Kidney (tissue), 14 donors: Measurements from ENCODE around the gene TRIO. TPM values are rescaled to one million over a fixed set of nuclear protein-coding genes. Genes with fewer than 3 reads are reported as not detected.

ENCODE experiments used
- DNase-seq, 5 donors: peaks; one replicate each; pipeline ENCODE4 v3.0.0-alpha.2; 2013 to 2020
- FAIRE-seq: peaks from 2 replicates; lab custom pipeline; 2012; peaks lifted over from hg19 to GRCh38; lab: Jason Lieb, UNC
- H3K27ac ChIP-seq, 2 donors: one replicate each; pipeline ENCODE4 v1.7.0; 2013; ENCODE audit warnings: low read depth in 2 of 2, low read length in 2 of 2, inconsistent platforms in 1 of 2
- H3K27me3 ChIP-seq: one replicate; pipeline ENCODE4 v1.7.1; 2013; ENCODE audit warnings: low read length, inconsistent platforms; ENCODE audit not compliant: control insufficient read depth, insufficient read depth
- H3K36me3 ChIP-seq, 3 donors: one replicate each; pipeline versions ENCODE4 v1.7.0 to v1.7.1; 2013; ENCODE audit warnings: low read length in 3 of 3, control low read depth in 1 of 3, inconsistent platforms in 1 of 3; ENCODE audit not compliant: insufficient read depth in 3 of 3, control insufficient read depth in 2 of 3
- H3K4me1 ChIP-seq, 3 donors: one replicate each; pipeline versions ENCODE4 v1.7.0 to v1.7.1; 2013; ENCODE audit warnings: low read length in 3 of 3, inconsistent platforms in 1 of 3, low read depth in 1 of 3; ENCODE audit not compliant: control insufficient read depth in 2 of 3, insufficient read depth in 2 of 3
- H3K4me3 ChIP-seq, 3 donors: one replicate each; pipeline versions ENCODE4 v1.7.0 to v1.8.1; 2013; ENCODE audit warnings: low read length in 3 of 3, control low read depth in 1 of 3, inconsistent platforms in 1 of 3
- H3K9ac ChIP-seq, 3 donors: one replicate each; pipeline versions ENCODE4 v1.7.0 to v1.7.1; 2013; ENCODE audit warnings: low read length in 3 of 3, control low read depth in 1 of 3, inconsistent platforms in 1 of 3
- H3K9me3 ChIP-seq, 3 donors: one replicate each; pipeline versions ENCODE4 v1.7.0 to v1.7.1; 2013; ENCODE audit warnings: low read length in 3 of 3, control low read depth in 1 of 3, inconsistent platforms in 1 of 3; ENCODE audit not compliant: control insufficient read depth in 2 of 3, insufficient read depth in 1 of 3
- intact Hi-C: fragments of 100-400 bp; cut with DNase I; formaldehyde crosslinking; loops from one replicate; pipeline ENCODE4 v1.11.1; 2022
- polyA plus RNA-seq: library from polyadenylated mRNA; stranded (reverse); fragments of 350-450 nt; fragmentation: Illumina TruSeq; extraction: RNeasy Lipid Tissue Mini Kit (QIAGEN cat#74804); gene quantifications from one replicate; pipeline ENCODE4 v1.2.3, GENCODE V29; 2014; ENCODE audit warnings: low read depth, low replicate concordance; ENCODE audit not compliant: insufficient read depth
- total RNA-seq: library from RNA; stranded (reverse); fragmentation: NEBNext Ultra II Directional; extraction: Animal tissue kit (Norgen Biotek cat#: 25700); gene quantifications from one replicate; pipeline ENCODE4 v1.2.1, GENCODE V29; 2021
- TF ChIP-seq, protein P1 (sequence below): IDR thresholded peaks from 3 replicates; pipeline ENCODE4 v1.5.1; 2012; ENCODE audit warnings: mild to moderate bottlenecking, moderate library complexity, borderline replicate concordance; ENCODE audit not compliant: insufficient read depth; ENCODE audit errors: extremely low read depth
- donor health status: control.
- donor health status: control.
- donor health status: control.
- donor health status: control.
- donor health status: control.
- donor health status: DM: yes; HTN: yes; CAD: no.
- donor health status: Normal renal cell carcinoma (clear cell type).

Gene TRIO
- total and polyA plus RNA-seq, 2 donors from 2014 or later = 9.5 to 149 TPM

DNA sequence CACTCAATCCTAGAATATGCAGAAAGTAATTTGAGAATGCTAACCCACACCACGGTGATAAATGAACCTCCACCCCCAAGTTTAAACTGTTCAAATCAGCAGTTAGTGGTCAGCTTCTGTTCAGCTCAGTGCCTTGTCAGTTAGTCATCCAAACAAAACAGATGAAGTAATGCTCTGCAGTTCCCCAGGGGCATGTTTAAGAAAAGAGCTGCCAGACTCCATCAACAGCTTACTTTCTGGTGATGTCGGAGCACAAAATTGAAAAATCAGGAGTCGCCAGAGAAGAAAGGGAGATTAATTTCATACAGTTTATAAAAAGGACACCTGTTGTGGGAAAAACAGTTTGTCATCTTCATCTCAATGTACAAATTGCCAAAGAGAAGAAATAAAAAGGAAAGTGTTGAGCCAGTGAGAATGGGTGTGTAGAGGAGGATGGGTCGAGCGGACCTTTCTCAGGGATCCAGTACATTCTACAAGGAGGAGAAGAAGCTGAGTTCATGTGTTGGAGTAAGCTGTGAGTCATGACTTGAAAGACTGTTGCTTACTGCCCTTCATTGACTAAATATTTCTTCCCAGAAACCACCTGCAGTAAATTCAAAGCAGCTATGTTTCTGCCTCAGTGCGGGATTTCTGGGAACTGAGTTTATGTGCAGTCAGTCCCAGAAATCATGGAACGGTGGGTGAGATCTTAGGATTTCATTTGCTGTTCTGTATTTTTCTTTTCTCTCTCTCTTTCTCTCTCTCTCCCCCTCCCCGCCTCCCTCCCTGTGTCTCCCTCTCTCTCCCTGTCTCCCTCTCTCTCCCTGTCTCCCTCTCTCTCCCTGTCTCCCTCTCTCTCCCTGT, 13.7 kb downstream of the TRIO start:
- H3K9me3 ChIP-seq = no peaks in the 10 kb centered on the region
- peaks cover 6 to 29% (median 16%) of the 10 kb centered on the region in 3 donors for H3K4me1 ChIP-seq
- DNase-seq (peak in 3 of 5 donors; percentile 5 to 74 (median 40)), FAIRE-seq (no peak)
- H3K27ac ChIP-seq = peak overlapping the region in 1 of 2 donors; percentile 44
- H3K9ac ChIP-seq = no peak overlapping the region
- TF ChIP-seq, protein P1, sequence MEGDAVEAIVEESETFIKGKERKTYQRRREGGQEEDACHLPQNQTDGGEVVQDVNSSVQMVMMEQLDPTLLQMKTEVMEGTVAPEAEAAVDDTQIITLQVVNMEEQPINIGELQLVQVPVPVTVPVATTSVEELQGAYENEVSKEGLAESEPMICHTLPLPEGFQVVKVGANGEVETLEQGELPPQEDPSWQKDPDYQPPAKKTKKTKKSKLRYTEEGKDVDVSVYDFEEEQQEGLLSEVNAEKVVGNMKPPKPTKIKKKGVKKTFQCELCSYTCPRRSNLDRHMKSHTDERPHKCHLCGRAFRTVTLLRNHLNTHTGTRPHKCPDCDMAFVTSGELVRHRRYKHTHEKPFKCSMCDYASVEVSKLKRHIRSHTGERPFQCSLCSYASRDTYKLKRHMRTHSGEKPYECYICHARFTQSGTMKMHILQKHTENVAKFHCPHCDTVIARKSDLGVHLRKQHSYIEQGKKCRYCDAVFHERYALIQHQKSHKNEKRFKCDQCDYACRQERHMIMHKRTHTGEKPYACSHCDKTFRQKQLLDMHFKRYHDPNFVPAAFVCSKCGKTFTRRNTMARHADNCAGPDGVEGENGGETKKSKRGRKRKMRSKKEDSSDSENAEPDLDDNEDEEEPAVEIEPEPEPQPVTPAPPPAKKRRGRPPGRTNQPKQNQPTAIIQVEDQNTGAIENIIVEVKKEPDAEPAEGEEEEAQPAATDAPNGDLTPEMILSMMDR = no peak
- no peaks in the 10 kb centered on the region for H3K36me3 ChIP-seq
- H3K4me3 ChIP-seq = no peak overlapping the region
- no peaks in the 10 kb centered on the region for H3K27me3 ChIP-seq
- intact Hi-C loops = no loop called here

DNA sequence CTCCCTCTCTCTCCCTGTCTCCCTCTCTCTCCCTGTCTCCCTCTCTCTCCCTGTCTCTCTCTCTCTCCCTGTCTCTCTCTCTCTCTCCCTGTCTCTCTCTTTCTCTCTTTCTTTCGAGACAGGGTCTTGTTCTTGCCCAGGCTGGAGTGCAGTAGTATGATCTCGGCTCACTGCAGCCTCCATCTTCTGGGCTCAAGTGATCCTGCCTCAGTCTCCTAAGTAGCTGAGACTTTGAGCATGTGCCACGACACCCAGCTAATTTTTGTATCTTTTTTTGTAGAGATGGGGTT, 14.3 kb downstream of the TRIO start:
- Histone ChIP-seq H3K4me3 (no peak overlapping the region), H3K36me3 (no peaks in the 10 kb centered on the region), H3K9me3 (no peaks in the 10 kb centered on the region), H3K9ac (no peak overlapping the region), H3K4me1 (peaks cover 6 to 29% (median 16%) of the 10 kb centered on the region in 3 donors), H3K27ac (no peak overlapping the region), H3K27me3 (no peaks in the 10 kb centered on the region)
- FAIRE-seq (no peak), DNase-seq (peak in 1 of 5 donors; percentile 1)
- TF ChIP-seq, protein P1 = no peak
- intact Hi-C loops = no loop called here

DNA sequence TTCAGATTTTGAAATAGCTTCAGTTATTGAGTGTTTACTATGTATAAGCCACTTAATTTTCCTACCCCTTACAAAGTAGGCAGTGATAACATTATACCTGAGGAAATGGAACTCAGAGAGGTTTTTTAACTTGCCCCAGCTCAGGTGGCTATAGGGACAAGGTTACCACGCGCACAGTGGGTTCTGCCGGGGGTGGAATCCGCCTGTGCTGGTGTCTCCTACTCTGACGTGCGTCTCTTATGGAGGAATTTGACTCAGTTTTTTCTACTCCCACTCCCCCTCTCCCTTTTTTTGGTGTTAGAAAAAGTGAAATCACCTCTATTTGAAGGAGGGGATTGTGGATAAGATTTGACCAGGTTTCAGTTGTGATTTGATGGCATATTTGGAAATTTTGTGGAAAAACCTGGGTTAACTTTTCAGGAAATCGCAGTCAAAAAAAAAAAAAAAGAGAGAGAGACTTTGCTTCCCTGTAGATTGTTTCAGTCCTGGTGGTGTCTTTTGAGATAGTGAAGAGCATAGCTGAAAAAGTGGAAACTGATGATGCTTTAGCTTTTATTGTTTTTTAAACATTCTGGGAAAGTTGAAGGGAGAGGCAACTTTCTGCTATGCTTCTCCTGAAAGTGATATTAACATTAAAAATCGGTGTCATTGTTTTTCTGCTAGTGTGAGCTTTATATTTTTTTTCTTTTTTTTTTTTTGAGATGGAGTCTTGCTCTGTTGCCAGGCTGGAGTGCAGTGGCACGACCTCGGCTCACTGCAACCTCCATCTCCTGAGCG, 15.9 kb downstream of the TRIO start:
- FAIRE-seq (no peak), DNase-seq (peak in 1 of 5 donors; percentile 4)
- Histone ChIP-seq H3K27ac (no peak overlapping the region), H3K9ac (no peak overlapping the region), H3K4me3 (no peak overlapping the region), H3K9me3 (no peaks in the 10 kb centered on the region), H3K27me3 (no peaks in the 10 kb centered on the region), H3K4me1 (peaks cover 6 to 16% (median 12%) of the 10 kb centered on the region in 3 donors), H3K36me3 (no peaks in the 10 kb centered on the region)
- intact Hi-C loops = no loop called here
- TF ChIP-seq, protein P1 = no peak
